HG02759 (cell line): ENCODE data around the gene BCL11B.

Source experiments
- ATAC-seq: cut with Tn5 transposase; IDR thresholded peaks from one replicate; pipeline ENCODE4 v1.9.1; 2021; ENCODE audit warnings: mild to moderate bottlenecking, moderate library complexity; ENCODE audit not compliant: unreplicated experiment

The BCL11B gene

GRCh38 chr14:99287269-99287942, 15.4 kb upstream of the BCL11B start:
- ATAC-seq = no peak

- ATAC-seq = no peak
Observed at GRCh38 chr14:99286761-99287160, 14.8 kb upstream of the BCL11B start.

- no peak for ATAC-seq
Observed at GRCh38 chr14:99284254-99285004, 12.4 kb upstream of the BCL11B start.

GRCh38 chr14:99282261-99283050, 10.5 kb upstream of the BCL11B start:
- no peak for ATAC-seq

DNA sequence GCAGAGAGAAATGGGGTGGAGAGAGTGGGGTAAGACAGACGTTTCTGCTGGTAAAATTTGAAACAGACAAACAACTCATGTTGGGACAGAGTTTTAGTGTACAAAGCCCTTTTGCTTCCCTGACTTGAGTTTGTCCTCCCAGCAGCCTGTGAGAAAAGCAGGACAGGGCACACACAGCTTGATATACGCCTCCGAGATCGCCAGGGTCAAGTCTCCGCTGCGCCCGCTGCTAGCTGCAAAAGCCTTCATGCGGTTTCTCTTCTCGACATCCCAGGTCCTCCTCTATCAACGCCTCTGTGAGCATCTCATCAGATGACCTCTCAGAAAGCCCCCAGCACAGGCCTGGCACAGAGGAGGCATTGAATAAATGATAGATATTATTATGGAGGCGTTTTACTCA, 9.4 kb upstream of the BCL11B start:
- no peak for ATAC-seq

- no peak for ATAC-seq
Observed at GRCh38 chr14:99280852-99281251, 8.9 kb upstream of the BCL11B start.

- ATAC-seq = no peak
Observed at GRCh38 chr14:99280066-99280731, 8.2 kb upstream of the BCL11B start.

DNA sequence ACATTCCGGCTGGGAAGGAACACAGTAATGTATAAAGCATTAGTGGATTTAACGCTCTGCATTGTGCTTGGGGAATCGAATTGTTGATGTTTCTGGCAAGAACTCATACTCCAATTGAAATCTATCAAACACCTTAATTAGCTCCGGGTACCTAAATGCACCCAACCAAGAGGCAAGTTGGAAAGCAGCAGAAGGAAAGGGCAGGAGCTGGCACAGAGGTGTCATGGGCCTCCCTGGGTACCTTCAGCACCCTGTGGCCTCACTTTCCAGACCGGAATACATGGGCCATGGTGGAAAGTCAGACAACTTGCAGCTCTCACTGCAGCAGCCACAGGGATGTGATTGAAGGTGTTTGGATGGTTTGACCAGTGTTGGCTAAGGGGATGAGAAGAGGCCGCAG, 6.8 kb upstream of the BCL11B start:
- ATAC-seq = no peak

- ATAC-seq = no peak
Observed at GRCh38 chr14:99277530-99277929, 5.5 kb upstream of the BCL11B start.

DNA sequence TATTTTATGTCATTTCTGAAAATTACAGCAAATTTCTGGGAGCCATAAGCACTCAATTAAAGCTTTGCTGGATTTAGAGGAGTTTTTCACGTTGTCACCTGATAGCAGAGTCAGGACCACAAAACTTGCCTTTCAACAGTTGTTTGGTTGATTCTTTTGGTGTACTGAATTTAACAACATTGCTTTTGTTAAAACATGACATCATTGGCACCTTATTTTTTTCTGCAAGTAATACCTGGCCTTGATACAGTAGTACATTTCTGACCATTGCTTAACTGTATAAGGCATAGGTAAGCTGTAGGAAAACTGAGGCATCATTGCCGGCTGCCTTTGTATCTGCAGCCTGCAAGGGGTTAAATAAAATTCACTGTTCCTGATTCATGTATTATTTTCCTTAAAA, 4.5 kb upstream of the BCL11B start:
- ATAC-seq = no peak

- ATAC-seq = no peak
Observed at GRCh38 chr14:99275222-99275584, 3.2 kb upstream of the BCL11B start.

GRCh38 chr14:99274346-99275221, 2.6 kb upstream of the BCL11B start:
- peak; percentile 41 for ATAC-seq

DNA sequence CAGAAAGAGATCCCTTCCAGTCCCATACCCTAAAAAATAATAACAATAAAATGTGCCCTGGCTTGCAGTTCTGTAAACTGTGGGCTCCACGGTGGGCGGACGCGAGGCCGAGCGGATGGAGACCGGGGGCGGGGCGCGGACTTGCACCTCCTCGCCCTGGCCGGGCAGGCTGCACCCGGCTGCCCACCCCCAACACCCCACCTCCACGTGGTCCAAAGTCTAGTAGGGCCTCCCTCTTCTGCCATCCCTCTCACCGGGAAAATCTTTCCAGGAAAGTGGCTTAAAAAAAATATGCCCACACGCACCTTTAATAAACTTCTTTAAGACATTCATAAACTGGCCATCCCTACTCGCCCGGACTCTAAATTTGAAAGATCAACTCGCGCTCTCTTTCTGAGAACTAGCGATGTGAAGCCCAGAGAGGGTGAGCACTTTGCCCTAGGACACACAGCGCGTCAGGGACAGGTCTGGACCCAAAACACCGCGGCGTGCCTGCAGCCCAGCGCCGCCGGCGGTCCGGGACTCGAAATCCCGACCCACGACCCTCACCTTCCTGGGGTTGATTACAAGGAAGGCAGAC, 1.9 kb upstream of the BCL11B start:
- no peak for ATAC-seq

GRCh38 chr14:99272899-99273765, 1.1 kb upstream of the BCL11B start:
- no peak for ATAC-seq

DNA sequence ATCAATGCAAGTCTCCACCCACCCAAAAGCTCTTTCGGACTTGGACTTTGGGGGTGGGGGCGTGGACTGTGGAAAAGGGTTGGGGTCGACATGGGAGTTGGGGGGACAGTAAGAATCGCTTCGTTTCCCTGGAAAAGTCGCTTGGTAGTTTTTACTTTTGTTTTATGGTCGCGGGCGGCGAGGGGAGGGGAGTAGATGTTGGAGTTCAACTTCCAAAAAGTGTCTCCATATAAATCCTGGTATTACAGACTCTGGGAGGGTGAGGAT, 568 bp upstream of the BCL11B start:
- no peak for ATAC-seq

DNA sequence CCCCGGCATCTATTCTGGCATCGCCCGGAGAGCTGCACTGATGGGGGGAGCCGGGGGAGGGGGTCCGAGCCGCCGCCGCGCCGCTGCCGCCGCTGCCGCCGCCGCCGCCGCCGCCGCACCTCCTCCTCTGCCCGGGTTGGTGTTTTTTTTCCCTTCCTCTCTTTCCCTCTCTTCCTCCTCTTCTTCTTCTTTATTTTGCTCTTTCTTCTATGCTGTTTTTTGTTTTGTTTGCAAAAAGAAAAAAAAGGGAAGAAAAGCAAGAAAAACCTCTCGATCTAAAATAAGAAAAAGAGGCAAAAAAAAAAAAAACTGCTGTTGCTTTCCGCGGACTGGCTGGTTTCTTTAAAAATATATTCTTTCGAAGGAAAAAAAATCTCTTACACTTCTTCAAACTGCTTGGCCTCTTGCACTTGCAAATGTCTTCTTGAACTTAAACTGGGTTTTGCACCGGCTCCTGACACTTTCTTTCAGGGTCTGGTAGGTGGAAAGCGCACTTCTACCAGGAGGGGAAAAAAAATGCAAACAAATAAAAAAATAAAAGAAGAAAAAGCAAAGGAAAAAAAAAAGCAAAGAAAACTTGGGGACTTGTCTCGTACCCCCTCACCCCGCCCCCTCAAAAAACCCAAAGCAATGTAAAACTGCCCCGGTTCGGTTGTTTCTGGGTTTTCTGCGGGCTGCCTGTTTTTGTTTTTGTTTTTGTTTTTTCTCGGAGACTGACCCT, 616 bp downstream of the BCL11B start:
- ATAC-seq = no peak

DNA sequence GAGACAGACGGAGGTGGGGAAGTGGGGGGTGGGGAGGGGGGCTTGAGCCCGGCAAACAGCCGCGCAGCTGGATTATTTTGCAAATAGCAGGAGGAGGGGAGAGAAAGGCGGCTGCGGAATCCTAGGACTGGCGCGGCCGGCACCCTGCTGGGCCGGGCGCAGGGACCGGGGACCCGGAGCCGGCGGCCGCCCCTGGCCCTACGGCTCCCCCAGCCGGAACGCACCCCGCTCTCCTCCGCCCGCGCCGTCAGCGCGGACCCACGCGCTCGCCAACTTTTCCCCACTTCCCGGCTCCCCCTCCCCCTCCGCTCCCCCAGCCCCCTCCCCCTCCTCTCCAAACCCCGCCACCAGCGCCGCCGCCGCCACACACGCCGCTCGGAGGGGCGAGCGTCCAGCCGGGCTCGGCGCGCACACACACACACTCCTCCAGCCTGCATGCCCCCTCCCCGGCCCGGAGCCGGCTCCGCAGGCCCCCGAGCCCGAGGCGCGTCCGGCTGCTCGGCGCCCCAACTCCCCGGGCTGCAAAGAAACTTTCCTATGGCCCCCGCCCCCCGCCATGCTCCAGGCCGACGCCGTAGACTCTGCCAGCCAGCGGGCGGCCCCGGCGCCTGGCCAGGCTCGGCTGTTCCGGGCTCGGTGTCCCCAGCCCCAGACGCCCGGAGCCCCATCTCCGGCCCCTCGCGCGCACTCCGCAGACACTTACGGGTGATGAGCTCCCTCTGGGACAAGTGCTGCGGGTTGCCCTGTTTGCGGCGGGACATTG, 1.4 kb downstream of the BCL11B start:
- no peak for ATAC-seq
